WTC11 (cell line): ENCODE measurements around the gene REST.

Experiments used
- CTCF ChIP-seq: fragments of 200-600 bp; IDR thresholded peaks from 2 replicates; pipeline ENCODE4 v1.8.0; 2022; ENCODE audit warnings: antibody characterized with exemption
- FOXP4 ChIP-seq: sonication (generic); formaldehyde crosslinking; IDR thresholded peaks from 2 replicates; pipeline ENCODE4 v1.8.0; 2022; ENCODE audit warnings: mild to moderate bottlenecking, missing genetic modification reagents
- GABPB1 ChIP-seq: sonication (generic); formaldehyde crosslinking; IDR thresholded peaks from 2 replicates; pipeline ENCODE4 v1.8.1; 2023; ENCODE audit warnings: mild to moderate bottlenecking, missing genetic modification reagents
- NR3C1 ChIP-seq: sonication (generic); formaldehyde crosslinking; conservative IDR thresholded peaks from 2 replicates; pipeline ENCODE4 v1.8.1; 2023; ENCODE audit warnings: low read depth, mild to moderate bottlenecking, missing genetic modification reagents
- TCF7 ChIP-seq: sonication (generic); formaldehyde crosslinking; IDR thresholded peaks from 2 replicates; pipeline ENCODE4 v1.8.0; 2022; ENCODE audit warnings: mild to moderate bottlenecking, low read depth, missing genetic modification reagents, moderate library complexity
- TP53 ChIP-seq: sonication (generic); formaldehyde crosslinking; IDR thresholded peaks from 2 replicates; pipeline ENCODE4 v1.8.1; 2023; ENCODE audit warnings: mild to moderate bottlenecking, missing genetic modification reagents
- ZNF232 ChIP-seq: sonication (generic); formaldehyde crosslinking; IDR thresholded peaks from 2 replicates; pipeline ENCODE4 v1.8.0; 2022; ENCODE audit warnings: mild to moderate bottlenecking, missing genetic modification reagents
- ZNF317 ChIP-seq: sonication (generic); formaldehyde crosslinking; IDR thresholded peaks from 2 replicates; pipeline ENCODE4 v1.8.1; 2023; ENCODE audit warnings: low read depth, mild to moderate bottlenecking, moderate library complexity, missing genetic modification reagents, borderline replicate concordance

- no peak for TF ChIP-seq TCF7 (CRISPR knock-in tag)
- no peak for TF ChIP-seq CTCF
- no peak for TF ChIP-seq ZNF317
- TF ChIP-seq TP53 (CRISPR knock-in tag): no peak
- no peak for TF ChIP-seq ZNF232 (CRISPR knock-in tag)
- TF ChIP-seq GABPB1 (CRISPR knock-in tag): no peak
- TF ChIP-seq FOXP4 (CRISPR knock-in tag): no peak
- no peak for TF ChIP-seq NR3C1 (CRISPR knock-in tag)
Measured at GRCh38 chr4:56940971-56941370, 33.3 kb downstream of the REST start.
